ENCODE data around the gene MAP4K2. TPM values are rescaled to one million over a fixed set of nuclear protein-coding genes. Genes with fewer than 3 reads are reported as not detected.

The MAP4K2 gene
- total RNA-seq, 1 donor from 2014 or later, result 9.8 TPM

GRCh38 chr11:64736654-64737053 lies 66.4 kb downstream of the MAP4K2 start:
- DNase-seq, result no peak

- no peak for DNase-seq
Measured at GRCh38 chr11:64735725-64736259, 67.2 kb downstream of the MAP4K2 start.

Other genes starting within 250 kb of the MAP4K2 start
- gene SLC22A11, start 247.3 kb downstream of the MAP4K2 start, total RNA-seq, result not detected
- not detected for gene SLC22A12, start 212.0 kb downstream of the MAP4K2 start, total RNA-seq
- 219 TPM for gene NRXN2, start 80.0 kb downstream of the MAP4K2 start, total RNA-seq
- gene RASGRP2, start 59.1 kb downstream of the MAP4K2 start, total RNA-seq, result 36.7 TPM
- gene PYGM, start 43.2 kb downstream of the MAP4K2 start, total RNA-seq, result 1.2 TPM
- gene SF1, start 24.7 kb downstream of the MAP4K2 start, total RNA-seq, result 80.0 TPM
- 17.2 TPM for gene MEN1, start 7.3 kb upstream of the MAP4K2 start, total RNA-seq
- gene CDC42BPG, start 41.4 kb upstream of the MAP4K2 start, total RNA-seq, result 0.16 TPM
- gene EHD1, start 75.4 kb upstream of the MAP4K2 start, total RNA-seq, result 22.9 TPM
- gene ATG2A, start 114.0 kb upstream of the MAP4K2 start, total RNA-seq, result 5.5 TPM
- gene PPP2R5B, start 121.5 kb upstream of the MAP4K2 start, total RNA-seq, result 22.8 TPM
- not detected for gene GPHA2, start 132.7 kb upstream of the MAP4K2 start, total RNA-seq
- not detected for gene MAJIN, start 168.9 kb upstream of the MAP4K2 start, total RNA-seq
- gene BATF2, start 193.8 kb upstream of the MAP4K2 start, total RNA-seq, result not detected
- gene ARL2, start 210.9 kb upstream of the MAP4K2 start, total RNA-seq, result 31.2 TPM
- gene SNX15, start 224.2 kb upstream of the MAP4K2 start, total RNA-seq, result 19.0 TPM
- 8.7 TPM for gene SAC3D1, start 238.0 kb upstream of the MAP4K2 start, total RNA-seq

All from occipital lobe (tissue), 2 donors.